ENCODE results near the gene MRPL14. TPM values are rescaled to one million over a fixed set of nuclear protein-coding genes. Genes with fewer than 3 reads are reported as not detected.

MRPL14 gene
- total and polyA plus RNA-seq, 10 of the 15 experiments (the other 5 are each of a cell fraction or from before 2014, with no cell fraction given): 80.5 to 294 (median 122) TPM

- TF ChIP-seq BMI1 (IDR thresholded peaks at IDR 0.05; ENCODE audit: borderline replicate concordance): no peak
- no peak for TF ChIP-seq POU2F2 (IDR thresholded peaks at IDR 0.05; ENCODE audit: borderline replicate concordance, low read depth, low read length)
- no peak for TF ChIP-seq E4F1 (IDR thresholded peaks at IDR 0.05; ENCODE audit: borderline replicate concordance, partially characterized antibody)
- TF ChIP-seq SKIL (IDR thresholded peaks at IDR 0.05; ENCODE audit: low read depth, poor library complexity, severe bottlenecking): no peak
Observed at GRCh38 chr6:44156494-44157151, 29.4 kb upstream of the MRPL14 start (continued).

GRCh38 chr6:44154067-44154466, 26.8 kb upstream of the MRPL14 start:
- in situ Hi-C loops (cut with MboI) (loop anchor here (10.0 kb wide), 1 partner anchor 49 kb away; no protein-coding TSS in a partner anchor), intact Hi-C loops (cut with micrococcal nuclease; ENCODE audit: unreplicated experiment) (loop anchor here (5.0 kb wide), 1 partner anchor 183 kb away; no protein-coding TSS in a partner anchor)
- TF ChIP-seq NFXL1 (IDR thresholded peaks at IDR 0.05; ENCODE audit: borderline replicate concordance) (no peak), RAD21 (IDR thresholded peaks at IDR 0.05; ENCODE audit: insufficient read depth, low read depth, low read length) (no peak), USF2 (IDR thresholded peaks at IDR 0.05; ENCODE audit: borderline replicate concordance, low read depth, low read length) (no peak), WRNIP1 (IDR thresholded peaks at IDR 0.05; ENCODE audit: borderline replicate concordance, low read depth, low read length) (no peak), MEF2B (IDR thresholded peaks at IDR 0.05; ENCODE audit: partially characterized antibody, poor library complexity, severe bottlenecking) (no peak), SUZ12 (IDR thresholded peaks at IDR 0.05; ENCODE audit: unreplicated experiment) (no peak), MAX (IDR thresholded peaks at IDR 0.05; ENCODE audit: low read depth, low read length) (no peak), CBFB (IDR thresholded peaks at IDR 0.05; ENCODE audit: low read depth) (no peak)
- FAIRE-seq (no peak), ATAC-seq (no peak), DNase-seq (ENCODE audit: low read depth, low spot score) (no peak)
- ChIA-PET POLR2A (no interaction called here), CTCF (interaction anchor here (1.1 to 2.0 kb wide), 4 partner anchors 8 to 55 kb away, joined by 3 to 5 read pairs (median 4); no protein-coding TSS in a partner anchor), RAD21 (ENCODE audit: unreplicated experiment) (interaction anchor here (0.6 to 2.0 kb wide), 2 partner anchors 19 to 58 kb away, joined by 3 to 10 read pairs; no protein-coding TSS in a partner anchor), SMC1A (ENCODE audit: uncharacterized antibody, unreplicated experiment) (interaction anchor here (1.1 kb wide), 1 partner anchor 9 kb away, joined by 3 read pairs; no protein-coding TSS in a partner anchor)
- no peaks in the 10 kb centered on the region for H4K20me1 ChIP-seq (ENCODE audit: control insufficient read depth, insufficient read depth)
- H3K27me3 ChIP-seq (replicated peaks in 1 of 2; ENCODE audit: control insufficient read depth in 2 of 2, insufficient read depth in 2 of 2, low read length in 1 of 2): no peaks in the 10 kb centered on the region
- no peak overlapping the region for H3K27ac ChIP-seq (ENCODE audit: control insufficient read depth, insufficient read depth)
- no peaks in the 10 kb centered on the region for H3K79me2 ChIP-seq (ENCODE audit: control insufficient read depth, insufficient read depth, low read length)
- H3K36me3 ChIP-seq (ENCODE audit: control insufficient read depth in 2 of 2, insufficient read depth in 2 of 2, low read length in 1 of 2): no peaks in the 10 kb centered on the region; a peak in 2 of 4 replicates
- no peak overlapping the region for H3K9ac ChIP-seq (ENCODE audit: control insufficient read depth, insufficient read depth, low read length)
- H2AFZ ChIP-seq (ENCODE audit: control insufficient read depth, low read depth, low read length): no peak overlapping the region
- no peaks in the 10 kb centered on the region for H3K9me3 ChIP-seq (replicated peaks; ENCODE audit: control insufficient read depth, insufficient read depth, low read length)
- no TSS peak for BruUV-seq (replicated peaks)
- H3K4me2 ChIP-seq (ENCODE audit: control insufficient read depth, insufficient read depth): no peak overlapping the region
- 86% methylated on average over 12 of the region's 12 CpGs for WGBS (ENCODE audit: insufficient coverage, insufficient replicate concordance, low lambda C conversion rate, missing lambda C conversion rate)
- H3K4me3 ChIP-seq: no peak overlapping the region
- no peaks in the 10 kb centered on the region; the same call in 1 of the 2 replicates for H3K4me1 ChIP-seq (ENCODE audit: control insufficient read depth, insufficient read depth, low read length)

Measured in GM12878 (cell line).